Stomach (tissue), 4 donors: ENCODE measurements around the gene NCK2.

Experiments
- EP300 ChIP-seq: sonication (generic); formaldehyde crosslinking; IDR thresholded peaks from one replicate; pipeline ENCODE4 v1.6.1; 2017; ENCODE audit warnings: antibody characterized with exemption
- POLR2A ChIP-seq, 4 donors: fragments of 450-650 bp; IDR thresholded peaks; one replicate each; pipeline ENCODE4 v1.6.1; 2016; ENCODE audit warnings: antibody characterized with exemption in 4 of 4, control low read depth in 2 of 4, mild to moderate bottlenecking in 1 of 4, moderate library complexity in 1 of 4
- POLR2AphosphoS5 ChIP-seq, 3 donors: sonication (generic); formaldehyde crosslinking; IDR thresholded peaks; one replicate each; pipeline ENCODE4 v1.6.1; 2016; ENCODE audit warnings: antibody characterized with exemption in 3 of 3
- TF ChIP-seq, protein P1 (sequence below), 7 experiments: fragments of 450-650 bp in 4 of 7; fragments of 200-600 bp in 3 of 7; sonication (generic) in 3 of 7; IDR thresholded peaks; one replicate each; pipeline ENCODE4 v1.5.1; 2016 to 2019; ENCODE audit warnings: antibody characterized with exemption in 7 of 7, control low read depth in 2 of 7, mild to moderate bottlenecking in 1 of 7

DNA sequence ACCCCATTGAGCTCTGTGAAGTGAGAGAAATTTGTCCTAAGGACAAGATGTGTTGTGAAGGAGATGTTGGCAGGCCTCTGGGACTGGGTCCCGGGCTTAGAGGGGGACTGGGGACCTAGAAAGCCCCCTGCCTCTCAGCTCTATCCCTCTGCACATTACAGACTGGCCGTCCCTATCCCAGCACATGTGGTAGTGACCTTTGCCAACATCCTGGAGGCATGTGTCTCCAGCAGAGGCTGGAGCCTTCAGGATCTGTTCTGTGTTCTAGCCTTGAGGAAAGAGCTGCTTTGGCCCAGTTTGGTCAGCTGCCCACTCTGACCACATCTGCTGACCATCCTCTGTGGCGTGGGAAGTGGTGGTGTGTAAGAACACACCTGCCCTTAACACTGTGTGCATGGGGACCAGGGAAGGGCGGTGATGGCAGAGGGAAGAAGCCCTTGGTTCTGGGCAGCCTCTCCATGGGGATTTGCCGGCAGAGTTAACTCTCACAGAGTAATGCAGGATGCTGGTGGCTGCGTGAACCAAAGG, 33.4 kb downstream of the NCK2 start:
- TF ChIP-seq, protein P1, sequence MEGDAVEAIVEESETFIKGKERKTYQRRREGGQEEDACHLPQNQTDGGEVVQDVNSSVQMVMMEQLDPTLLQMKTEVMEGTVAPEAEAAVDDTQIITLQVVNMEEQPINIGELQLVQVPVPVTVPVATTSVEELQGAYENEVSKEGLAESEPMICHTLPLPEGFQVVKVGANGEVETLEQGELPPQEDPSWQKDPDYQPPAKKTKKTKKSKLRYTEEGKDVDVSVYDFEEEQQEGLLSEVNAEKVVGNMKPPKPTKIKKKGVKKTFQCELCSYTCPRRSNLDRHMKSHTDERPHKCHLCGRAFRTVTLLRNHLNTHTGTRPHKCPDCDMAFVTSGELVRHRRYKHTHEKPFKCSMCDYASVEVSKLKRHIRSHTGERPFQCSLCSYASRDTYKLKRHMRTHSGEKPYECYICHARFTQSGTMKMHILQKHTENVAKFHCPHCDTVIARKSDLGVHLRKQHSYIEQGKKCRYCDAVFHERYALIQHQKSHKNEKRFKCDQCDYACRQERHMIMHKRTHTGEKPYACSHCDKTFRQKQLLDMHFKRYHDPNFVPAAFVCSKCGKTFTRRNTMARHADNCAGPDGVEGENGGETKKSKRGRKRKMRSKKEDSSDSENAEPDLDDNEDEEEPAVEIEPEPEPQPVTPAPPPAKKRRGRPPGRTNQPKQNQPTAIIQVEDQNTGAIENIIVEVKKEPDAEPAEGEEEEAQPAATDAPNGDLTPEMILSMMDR (IDR thresholded peaks at IDR 0.05) = no peak
- TF ChIP-seq POLR2A (IDR thresholded peaks at IDR 0.05) = no peak
- TF ChIP-seq EP300 = no peak
- TF ChIP-seq POLR2AphosphoS5 (IDR thresholded peaks at IDR 0.05) = no peak
